Loucy (cell line): Measurements from ENCODE around the gene PSMD7.

Experiments
- H2AFZ ChIP-seq: fragments of 200-600 bp; sonication (generic); 2 replicates; pipeline ENCODE4 v1.6.0; 2016; ENCODE audit warnings: antibody characterized with exemption, mild to moderate bottlenecking, low read length, moderate library complexity
- H3F3A ChIP-seq: fragments of 200-600 bp; 2 replicates; pipeline ENCODE4 v1.6.0; 2016; ENCODE audit warnings: antibody characterized with exemption, low read depth, mild to moderate bottlenecking
- H3K27me3 ChIP-seq: fragments of 200-600 bp; sonication (generic); 2 replicates; pipeline ENCODE4 v1.6.1; 2014; ENCODE audit warnings: low read length, mild to moderate bottlenecking; ENCODE audit not compliant: insufficient read depth, poor library complexity, severe bottlenecking
- H3K36me3 ChIP-seq: fragments of 200-600 bp; sonication (generic); 2 replicates; pipeline ENCODE4 v1.6.1; 2016; ENCODE audit warnings: low read length; ENCODE audit not compliant: insufficient read depth
- H3K4me1 ChIP-seq: fragments of 200-600 bp; sonication (generic); 2 replicates; pipeline ENCODE4 v1.5.1; 2014; ENCODE audit warnings: low read length, mild to moderate bottlenecking; ENCODE audit not compliant: insufficient read depth, poor library complexity, severe bottlenecking
- H3K4me2 ChIP-seq: fragments of 200-600 bp; sonication (generic); 2 replicates; pipeline ENCODE4 v1.6.0; 2014; ENCODE audit warnings: antibody characterized with exemption, low read length, low read depth, mild to moderate bottlenecking; ENCODE audit not compliant: poor library complexity, severe bottlenecking
- H3K4me3 ChIP-seq: fragments of 200-600 bp; sonication (generic); 2 replicates; pipeline ENCODE4 v1.5.1; 2014; ENCODE audit warnings: low read length, mild to moderate bottlenecking, mixed read lengths; ENCODE audit not compliant: poor library complexity, severe bottlenecking
- H3K79me2 ChIP-seq: fragments of 200-600 bp; sonication (generic); 2 replicates; pipeline ENCODE4 v1.6.1; 2014; ENCODE audit warnings: low read length; ENCODE audit not compliant: insufficient read depth
- H3K9ac ChIP-seq: fragments of 200-600 bp; sonication (generic); 2 replicates; pipeline ENCODE4 v1.6.0; 2014; ENCODE audit warnings: mild to moderate bottlenecking, low read depth, low read length, moderate library complexity; ENCODE audit not compliant: poor library complexity, severe bottlenecking
- H3K9me2 ChIP-seq: fragments of 200-600 bp; sonication (generic); replicated peaks from 2 replicates; pipeline ENCODE4 v1.6.1; 2016; ENCODE audit warnings: low read depth, low read length, mixed read lengths
- H3K9me3 ChIP-seq: fragments of 200-600 bp; sonication (generic); 2 replicates; pipeline ENCODE4 v1.6.1; 2014; ENCODE audit warnings: mild to moderate bottlenecking, antibody characterized with exemption, low read length, low read depth; ENCODE audit not compliant: insufficient read depth
- H4K20me1 ChIP-seq: fragments of 200-600 bp; sonication (generic); 2 replicates; pipeline ENCODE4 v1.6.0; 2014; ENCODE audit warnings: antibody characterized with exemption, low read length, mild to moderate bottlenecking; ENCODE audit not compliant: insufficient read depth, poor library complexity, severe bottlenecking
- EZH2phosphoT487 ChIP-seq: fragments of 200-600 bp; IDR thresholded peaks from 2 replicates; pipeline ENCODE4 v1.6.1; 2018; ENCODE audit warnings: antibody characterized with exemption, mild to moderate bottlenecking, moderate library complexity, borderline replicate concordance
- TF ChIP-seq, protein P1 (sequence below): fragments of 200-600 bp; sonication (generic); conservative IDR thresholded peaks from 2 replicates; pipeline ENCODE4 v1.5.1; 2014; ENCODE audit warnings: mild to moderate bottlenecking, antibody characterized with exemption, low read length

Gene PSMD7

DNA sequence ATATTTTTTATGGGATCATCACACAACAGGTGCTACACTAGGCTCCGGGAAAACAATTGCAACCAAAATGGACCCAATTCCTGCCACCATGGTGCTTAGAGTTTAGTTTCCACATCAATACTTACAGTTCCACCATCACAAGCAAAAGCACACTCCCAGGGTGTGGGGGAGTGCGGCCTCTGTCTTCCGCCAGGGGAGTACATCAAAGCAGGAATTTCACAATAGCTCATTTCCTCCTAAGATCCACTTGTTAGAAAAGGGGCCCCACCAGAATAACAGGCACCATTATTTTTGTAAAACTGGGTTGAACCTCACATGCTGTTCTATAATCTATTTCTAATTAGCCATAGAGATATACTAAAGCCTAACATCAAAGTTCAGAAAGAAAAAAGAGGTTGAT lies 44.3 kb upstream of the PSMD7 start:
- Histone ChIP-seq H3K27me3 (no peaks in the 10 kb centered on the region), H3K79me2 (no peaks in the 10 kb centered on the region), H3K4me1 (no peaks in the 10 kb centered on the region), H3K9me2 (no peaks in the 10 kb centered on the region), H3K9me3 (no peaks in the 10 kb centered on the region), H2AFZ (no peak overlapping the region), H3K36me3 (no peaks in the 10 kb centered on the region), H3K4me3 (no peak overlapping the region), H4K20me1 (no peaks in the 10 kb centered on the region), H3F3A (no peaks in the 10 kb centered on the region), H3K4me2 (no peak overlapping the region), H3K9ac (no peak overlapping the region)
- TF ChIP-seq EZH2phosphoT487: no peak
- TF ChIP-seq, protein P1, sequence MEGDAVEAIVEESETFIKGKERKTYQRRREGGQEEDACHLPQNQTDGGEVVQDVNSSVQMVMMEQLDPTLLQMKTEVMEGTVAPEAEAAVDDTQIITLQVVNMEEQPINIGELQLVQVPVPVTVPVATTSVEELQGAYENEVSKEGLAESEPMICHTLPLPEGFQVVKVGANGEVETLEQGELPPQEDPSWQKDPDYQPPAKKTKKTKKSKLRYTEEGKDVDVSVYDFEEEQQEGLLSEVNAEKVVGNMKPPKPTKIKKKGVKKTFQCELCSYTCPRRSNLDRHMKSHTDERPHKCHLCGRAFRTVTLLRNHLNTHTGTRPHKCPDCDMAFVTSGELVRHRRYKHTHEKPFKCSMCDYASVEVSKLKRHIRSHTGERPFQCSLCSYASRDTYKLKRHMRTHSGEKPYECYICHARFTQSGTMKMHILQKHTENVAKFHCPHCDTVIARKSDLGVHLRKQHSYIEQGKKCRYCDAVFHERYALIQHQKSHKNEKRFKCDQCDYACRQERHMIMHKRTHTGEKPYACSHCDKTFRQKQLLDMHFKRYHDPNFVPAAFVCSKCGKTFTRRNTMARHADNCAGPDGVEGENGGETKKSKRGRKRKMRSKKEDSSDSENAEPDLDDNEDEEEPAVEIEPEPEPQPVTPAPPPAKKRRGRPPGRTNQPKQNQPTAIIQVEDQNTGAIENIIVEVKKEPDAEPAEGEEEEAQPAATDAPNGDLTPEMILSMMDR: no peak

DNA sequence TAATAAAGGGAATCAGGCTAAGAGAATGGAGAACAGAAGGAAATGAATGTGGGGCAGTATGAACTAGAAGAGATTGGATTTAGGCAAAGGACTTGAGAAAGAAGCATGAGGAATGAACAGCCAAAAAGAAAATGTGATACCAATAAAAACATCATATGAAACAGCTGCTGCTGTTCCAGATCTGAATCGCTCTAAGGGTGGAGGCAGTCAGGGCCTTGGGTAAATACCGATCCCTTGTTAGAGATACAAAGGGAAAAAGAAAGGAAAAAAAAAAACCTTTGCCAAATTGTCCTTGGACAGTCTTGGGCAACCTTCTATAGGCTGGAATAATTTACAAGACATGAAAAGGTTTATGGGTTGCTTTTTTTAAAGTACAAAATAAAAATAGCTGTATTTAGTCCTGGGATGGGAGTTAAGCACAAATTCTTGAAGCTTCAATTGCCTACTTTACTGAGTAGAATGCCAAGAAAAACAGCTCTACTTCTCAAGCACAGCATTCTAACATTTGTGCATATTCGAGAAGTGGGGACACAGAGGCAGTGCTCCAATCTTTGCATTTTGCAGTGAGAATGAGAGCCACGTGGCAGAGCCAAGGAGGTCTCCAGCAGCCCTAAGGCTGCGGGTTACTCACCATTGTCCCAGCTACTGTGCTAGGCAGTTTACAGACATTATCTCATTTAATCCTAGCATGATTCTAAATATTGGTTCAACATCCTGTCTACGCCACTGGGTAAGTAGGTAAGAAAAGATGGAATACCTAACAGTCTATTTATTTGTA lies 43.3 kb upstream of the PSMD7 start:
- Histone ChIP-seq H3K4me1 (no peaks in the 10 kb centered on the region), H3K4me3 (no peak overlapping the region), H3K36me3 (no peaks in the 10 kb centered on the region), H3K4me2 (no peak overlapping the region), H4K20me1 (no peaks in the 10 kb centered on the region), H3K9me2 (no peaks in the 10 kb centered on the region), H3F3A (no peaks in the 10 kb centered on the region), H3K79me2 (no peaks in the 10 kb centered on the region), H2AFZ (no peak overlapping the region), H3K27me3 (no peaks in the 10 kb centered on the region), H3K9me3 (no peaks in the 10 kb centered on the region), H3K9ac (no peak overlapping the region)
- no peak for TF ChIP-seq EZH2phosphoT487
- TF ChIP-seq, protein P1: no peak

DNA sequence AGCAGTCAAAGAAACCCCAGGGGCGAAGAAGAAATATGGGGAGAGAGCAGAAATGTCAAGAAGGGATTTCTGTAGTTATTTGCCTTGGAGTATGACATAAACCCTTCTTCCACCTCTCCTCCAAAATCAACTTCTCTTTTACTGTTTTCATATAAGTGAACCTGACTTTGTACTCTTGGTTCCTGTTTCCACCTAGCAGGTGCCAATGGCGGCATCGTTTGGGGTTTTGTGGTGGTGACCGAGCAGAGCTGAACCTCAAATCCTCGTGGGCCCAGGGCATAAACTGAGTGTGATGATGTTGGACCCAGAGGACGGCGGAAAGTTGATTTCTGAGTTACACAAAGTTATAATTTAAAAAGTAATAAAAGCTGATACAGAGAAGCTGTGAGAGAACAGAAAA lies 39.6 kb upstream of the PSMD7 start:
- no peak overlapping the region for H3K9ac ChIP-seq
- no peaks in the 10 kb centered on the region for H3K36me3 ChIP-seq
- H3K9me2 ChIP-seq: no peaks in the 10 kb centered on the region
- H3K79me2 ChIP-seq: no peaks in the 10 kb centered on the region
- H3K9me3 ChIP-seq: no peaks in the 10 kb centered on the region
- no peak overlapping the region for H2AFZ ChIP-seq
- H3K27me3 ChIP-seq: no peaks in the 10 kb centered on the region
- TF ChIP-seq EZH2phosphoT487: no peak
- TF ChIP-seq, protein P1: no peak
- H3F3A ChIP-seq: no peaks in the 10 kb centered on the region
- no peak overlapping the region for H3K4me2 ChIP-seq
- H3K4me1 ChIP-seq: no peaks in the 10 kb centered on the region
- no peak overlapping the region for H3K4me3 ChIP-seq
- no peaks in the 10 kb centered on the region for H4K20me1 ChIP-seq
